ENCODE measurements around the gene CHST15. TPM values are rescaled to one million over a fixed set of nuclear protein-coding genes. Genes with fewer than 3 reads are reported as not detected.

The CHST15 gene
- total and polyA plus RNA-seq, 3 donors from 2014 or later: 9.3 to 12.8 (median 11.5) TPM

DNA sequence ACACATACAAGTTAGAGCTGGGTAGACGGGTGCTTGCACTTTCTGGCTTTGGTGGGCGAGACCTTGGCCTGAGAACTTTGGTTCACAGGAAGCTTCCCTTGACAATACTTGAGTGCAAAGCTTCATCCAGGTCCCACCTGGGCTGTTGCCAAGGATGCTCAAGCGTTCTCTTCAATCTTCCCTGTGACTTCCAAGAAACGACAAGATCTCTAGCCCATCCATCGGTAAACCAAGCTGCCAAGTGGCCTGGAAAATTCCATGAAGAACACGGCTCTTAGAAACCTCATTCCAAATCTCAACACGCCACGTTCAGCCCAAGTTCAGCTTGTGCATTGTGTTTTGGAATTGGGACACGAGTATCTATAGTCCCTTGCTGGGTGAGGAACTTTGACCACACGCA lies 84.7 kb downstream of the CHST15 start:
- no peaks in the 10 kb centered on the region for H3K9me3 ChIP-seq
- TF ChIP-seq, protein P1, sequence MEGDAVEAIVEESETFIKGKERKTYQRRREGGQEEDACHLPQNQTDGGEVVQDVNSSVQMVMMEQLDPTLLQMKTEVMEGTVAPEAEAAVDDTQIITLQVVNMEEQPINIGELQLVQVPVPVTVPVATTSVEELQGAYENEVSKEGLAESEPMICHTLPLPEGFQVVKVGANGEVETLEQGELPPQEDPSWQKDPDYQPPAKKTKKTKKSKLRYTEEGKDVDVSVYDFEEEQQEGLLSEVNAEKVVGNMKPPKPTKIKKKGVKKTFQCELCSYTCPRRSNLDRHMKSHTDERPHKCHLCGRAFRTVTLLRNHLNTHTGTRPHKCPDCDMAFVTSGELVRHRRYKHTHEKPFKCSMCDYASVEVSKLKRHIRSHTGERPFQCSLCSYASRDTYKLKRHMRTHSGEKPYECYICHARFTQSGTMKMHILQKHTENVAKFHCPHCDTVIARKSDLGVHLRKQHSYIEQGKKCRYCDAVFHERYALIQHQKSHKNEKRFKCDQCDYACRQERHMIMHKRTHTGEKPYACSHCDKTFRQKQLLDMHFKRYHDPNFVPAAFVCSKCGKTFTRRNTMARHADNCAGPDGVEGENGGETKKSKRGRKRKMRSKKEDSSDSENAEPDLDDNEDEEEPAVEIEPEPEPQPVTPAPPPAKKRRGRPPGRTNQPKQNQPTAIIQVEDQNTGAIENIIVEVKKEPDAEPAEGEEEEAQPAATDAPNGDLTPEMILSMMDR (IDR thresholded peaks at IDR 0.05): no peak
- no peak for TF ChIP-seq POLR2A (IDR thresholded peaks at IDR 0.05)
- 82 to 83% methylated on average over 10 of the region's 10 CpGs for WGBS, 2 donors
- DNase-seq: no peak
- H3K4me3 ChIP-seq: no peak overlapping the region
- H3K27me3 ChIP-seq: no peaks in the 10 kb centered on the region
- intact Hi-C loops (cut with DNase I; ENCODE audit: low total_unique reads): no loop called here
- peaks cover 10% of the 10 kb centered on the region for H3K4me1 ChIP-seq
- no peak overlapping the region for H3K27ac ChIP-seq
- H3K36me3 ChIP-seq (ENCODE audit: low read depth, missing control alignments): no peaks in the 10 kb centered on the region

- 62 to 72% methylated on average over 11 to 14 of the region's 14 CpGs for WGBS, 2 donors
- Histone ChIP-seq H3K4me1 (peaks cover 10% of the 10 kb centered on the region), H3K9me3 (no peaks in the 10 kb centered on the region), H3K27ac (no peak overlapping the region), H3K36me3 (ENCODE audit: low read depth, missing control alignments) (no peaks in the 10 kb centered on the region), H3K4me3 (no peak overlapping the region), H3K27me3 (no peaks in the 10 kb centered on the region)
- DNase-seq: no peak
- intact Hi-C loops (cut with DNase I; ENCODE audit: low total_unique reads): no loop called here
- TF ChIP-seq, protein P1 (IDR thresholded peaks at IDR 0.05): no peak
- no peak for TF ChIP-seq POLR2A (IDR thresholded peaks at IDR 0.05)
Measured at GRCh38 chr10:124008187-124008586, 85.2 kb downstream of the CHST15 start.

- intact Hi-C loops (cut with DNase I; ENCODE audit: low total_unique reads): no loop called here
- Histone ChIP-seq H3K27ac (no peak overlapping the region), H3K27me3 (no peaks in the 10 kb centered on the region), H3K4me3 (no peak overlapping the region), H3K4me1 (peaks cover 10% of the 10 kb centered on the region), H3K9me3 (no peaks in the 10 kb centered on the region), H3K36me3 (ENCODE audit: low read depth, missing control alignments) (no peaks in the 10 kb centered on the region)
- no peak for DNase-seq
- TF ChIP-seq, protein P1 (IDR thresholded peaks at IDR 0.05): no peak
- no peak for TF ChIP-seq POLR2A (IDR thresholded peaks at IDR 0.05)
- WGBS, 2 donors: 91 to 93% methylated on average over 8 of the region's 8 CpGs
Measured at GRCh38 chr10:124007773-124008145, 85.6 kb downstream of the CHST15 start.

GRCh38 chr10:124007102-124007772 lies 86.2 kb downstream of the CHST15 start:
- no peaks in the 10 kb centered on the region for H3K36me3 ChIP-seq (ENCODE audit: low read depth, missing control alignments)
- intact Hi-C loops (cut with DNase I; ENCODE audit: low total_unique reads): no loop called here
- peaks cover 10% of the 10 kb centered on the region for H3K4me1 ChIP-seq
- 88 to 96% methylated on average over 16 of the region's 16 CpGs for WGBS, 2 donors
- no peaks in the 10 kb centered on the region for H3K9me3 ChIP-seq
- no peak overlapping the region for H3K27ac ChIP-seq
- no peaks in the 10 kb centered on the region for H3K27me3 ChIP-seq
- no peak overlapping the region for H3K4me3 ChIP-seq
- no peak for DNase-seq
- TF ChIP-seq POLR2A (IDR thresholded peaks at IDR 0.05): no peak
- TF ChIP-seq, protein P1 (IDR thresholded peaks at IDR 0.05): no peak

GRCh38 chr10:124006526-124006925 lies 86.9 kb downstream of the CHST15 start:
- Histone ChIP-seq H3K27ac (no peak overlapping the region), H3K4me1 (peaks cover 10% of the 10 kb centered on the region)
- no peak for TF ChIP-seq POLR2A (IDR thresholded peaks at IDR 0.05)
- TF ChIP-seq, protein P1 (IDR thresholded peaks at IDR 0.05): no peak

More at GRCh38 chr10:124006526-124006925, 86.9 kb downstream of the CHST15 start:
- Histone ChIP-seq H3K27me3 (no peaks in the 10 kb centered on the region), H3K9me3 (no peaks in the 10 kb centered on the region), H3K4me3 (no peak overlapping the region), H3K36me3 (ENCODE audit: low read depth, missing control alignments) (no peaks in the 10 kb centered on the region)
- intact Hi-C loops (cut with DNase I; ENCODE audit: low total_unique reads): no loop called here
- no peak for DNase-seq
- WGBS, 2 donors: 76 to 81% methylated on average over 7 of the region's 7 CpGs
